Posterior cingulate gyrus (tissue), 11 donors: Measurements from ENCODE around the gene CPO.
A peak's percentile ranks its signal among the peaks of the same experiment; 100 is the strongest.
"Not testable (repeated sequence)": the region's sequence is repeated elsewhere in the genome, so short reads cannot be mapped to it uniquely, and the experiment has no call there.

Source experiments
- DNase-seq, 10 donors: peaks; one replicate each; pipeline versions ENCODE4 v3.0.0 to v3.0.0-alpha.2; 2020 to 2021; ENCODE audit warnings: mixed read lengths in 3 of 10
- intact Hi-C: fragments of 100-400 bp; cut with DNase I; formaldehyde crosslinking; loops from one replicate; pipeline ENCODE4 v1.15.1; 2023

Gene CPO, protein sequence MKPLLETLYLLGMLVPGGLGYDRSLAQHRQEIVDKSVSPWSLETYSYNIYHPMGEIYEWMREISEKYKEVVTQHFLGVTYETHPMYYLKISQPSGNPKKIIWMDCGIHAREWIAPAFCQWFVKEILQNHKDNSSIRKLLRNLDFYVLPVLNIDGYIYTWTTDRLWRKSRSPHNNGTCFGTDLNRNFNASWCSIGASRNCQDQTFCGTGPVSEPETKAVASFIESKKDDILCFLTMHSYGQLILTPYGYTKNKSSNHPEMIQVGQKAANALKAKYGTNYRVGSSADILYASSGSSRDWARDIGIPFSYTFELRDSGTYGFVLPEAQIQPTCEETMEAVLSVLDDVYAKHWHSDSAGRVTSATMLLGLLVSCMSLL

DNA sequence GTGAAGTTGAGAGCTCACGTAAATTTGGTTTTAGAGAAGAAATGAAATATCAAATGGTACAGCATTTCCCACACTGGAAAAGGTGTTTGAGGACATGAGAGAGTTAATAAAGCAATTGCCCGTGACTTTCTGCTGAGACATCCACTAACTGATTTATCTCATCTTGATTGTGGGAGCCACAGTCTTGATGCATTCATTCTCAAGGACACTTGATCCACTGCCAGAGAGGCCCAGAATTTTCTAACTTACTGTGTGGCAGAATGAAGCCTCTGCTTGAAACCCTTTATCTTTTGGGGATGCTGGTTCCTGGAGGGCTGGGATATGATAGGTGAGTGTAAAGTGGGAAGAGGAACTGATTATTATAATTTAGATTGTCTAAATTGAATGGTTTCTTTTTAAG lies at the start of gene CPO:
CPO (plus strand) TSS at position 179 of the 400 bp plus-strand sequence; CDS start at position 261, 82 bp downstream.
- intact Hi-C loops: no loop called here
- DNase-seq: no peak

DNA sequence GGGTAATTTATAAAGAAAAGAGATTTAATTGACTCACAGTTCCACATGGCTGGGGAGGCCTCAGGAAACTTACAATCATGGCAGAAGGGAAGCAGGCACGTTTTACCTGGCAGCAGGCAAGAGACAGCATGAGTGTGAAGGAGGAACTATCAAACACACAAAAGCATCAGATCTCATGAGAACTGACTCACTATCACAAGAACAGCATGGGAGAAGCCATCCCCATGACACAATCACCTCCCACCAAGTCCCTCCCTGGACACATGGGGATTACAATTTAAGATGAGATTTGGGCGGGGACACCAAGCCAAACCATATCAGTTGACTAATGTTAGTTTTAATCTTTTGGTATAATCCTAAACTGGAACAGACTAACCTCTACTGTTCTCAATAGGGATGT lies 49.1 kb upstream of the CPO start:
- intact Hi-C loops: no loop called here
- no peak for DNase-seq

DNA sequence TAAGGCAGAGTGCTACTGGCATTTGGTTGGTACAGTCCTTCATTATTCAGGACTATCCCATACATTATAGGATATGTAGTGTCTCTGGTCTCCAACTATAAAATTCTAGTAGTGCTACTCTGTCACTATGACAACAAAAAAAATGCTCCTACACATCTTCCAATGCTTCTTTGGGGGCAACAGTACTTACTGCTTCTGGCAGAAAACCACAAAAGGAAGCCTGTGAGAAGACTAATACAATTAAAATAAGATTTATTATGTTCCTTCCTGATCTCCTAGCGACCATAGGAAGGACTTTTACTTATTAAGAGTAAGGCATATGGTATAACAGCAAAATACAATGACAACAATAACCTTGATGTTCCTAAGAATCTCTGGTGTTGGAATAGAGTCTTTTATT lies 48.4 kb upstream of the CPO start:
- intact Hi-C loops: no loop called here
- no peak for DNase-seq

DNA sequence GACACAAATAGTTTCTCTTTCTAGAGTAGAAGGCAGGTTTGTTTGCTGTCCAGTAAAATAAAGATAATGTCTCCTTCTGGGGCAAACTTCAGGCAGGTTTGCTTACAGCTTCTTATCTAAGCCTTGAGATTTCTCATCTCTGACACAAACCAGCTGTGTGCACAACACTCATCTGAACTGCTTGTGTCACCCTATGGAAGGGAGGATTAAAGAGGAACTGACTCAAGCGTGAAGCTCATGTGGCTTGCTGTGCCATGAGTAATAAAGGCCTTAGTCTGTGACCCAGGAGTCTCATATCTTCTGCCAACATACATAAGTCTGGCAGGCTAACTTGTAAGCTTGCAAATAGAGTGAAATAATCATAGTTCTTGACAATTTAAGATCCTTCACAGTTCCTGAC lies 24.2 kb upstream of the CPO start:
- no peak for DNase-seq
- intact Hi-C loops: no loop called here

DNA sequence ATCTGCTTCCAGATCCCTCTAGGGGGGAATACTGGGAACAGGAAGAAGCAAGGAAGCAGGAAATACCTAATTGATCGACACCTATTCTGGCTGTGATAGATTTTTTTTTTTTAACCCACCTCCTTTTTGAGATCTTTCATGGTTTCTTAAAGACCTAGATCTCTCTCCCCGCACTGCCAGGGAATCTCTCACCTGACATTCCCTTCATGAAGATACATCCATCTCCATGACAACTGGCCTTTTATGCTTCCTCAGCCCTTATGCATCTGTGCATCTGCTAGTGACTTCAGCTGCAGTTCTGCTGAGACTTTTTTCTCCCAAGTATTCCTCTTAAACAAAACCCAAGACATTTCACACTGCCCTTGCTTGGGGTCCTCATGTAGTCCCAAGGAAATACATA lies 21.1 kb upstream of the CPO start:
- intact Hi-C loops: no loop called here
- DNase-seq: no peak

DNA sequence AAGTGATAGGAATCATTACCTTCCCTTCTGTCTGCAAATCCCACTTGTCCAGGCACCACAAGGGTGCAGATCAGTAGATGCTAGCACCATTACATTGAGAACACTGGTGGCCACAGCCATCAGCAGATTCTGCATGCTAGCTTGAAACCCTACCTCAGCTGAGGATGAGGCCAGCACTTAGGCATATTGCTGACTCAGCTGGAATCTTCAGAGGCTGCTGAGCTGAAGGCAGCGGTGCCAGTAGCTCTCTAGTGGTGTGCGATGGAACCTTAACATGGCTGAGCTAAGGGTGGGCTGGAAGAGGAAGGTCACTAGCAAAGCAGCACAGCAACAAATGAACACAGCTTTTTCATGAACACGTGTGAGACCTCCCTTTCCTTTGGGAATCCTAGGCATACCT lies 19.0 kb upstream of the CPO start:
- DNase-seq: no peak
- intact Hi-C loops: no loop called here

DNA sequence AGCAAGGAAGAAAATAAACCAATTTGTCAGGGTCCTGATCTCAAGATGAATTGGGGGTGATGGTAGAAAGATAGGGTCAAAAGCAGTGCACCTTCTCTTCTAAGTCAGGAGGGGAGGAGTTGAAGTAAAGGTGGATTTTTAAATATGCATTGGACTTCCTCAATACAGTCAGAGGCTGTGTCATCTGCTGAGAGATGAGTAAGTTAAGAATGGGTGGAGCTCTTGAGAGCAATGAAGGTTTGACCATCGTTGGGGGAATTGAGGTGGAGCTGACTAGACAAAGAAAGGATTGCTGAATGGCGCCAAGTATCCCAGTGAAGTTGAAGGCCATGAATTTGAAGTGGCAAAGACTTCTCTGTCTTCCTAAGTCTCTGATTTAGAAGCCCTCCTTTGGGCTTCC lies 18.4 kb upstream of the CPO start:
- no peak for DNase-seq
- intact Hi-C loops: no loop called here

DNA sequence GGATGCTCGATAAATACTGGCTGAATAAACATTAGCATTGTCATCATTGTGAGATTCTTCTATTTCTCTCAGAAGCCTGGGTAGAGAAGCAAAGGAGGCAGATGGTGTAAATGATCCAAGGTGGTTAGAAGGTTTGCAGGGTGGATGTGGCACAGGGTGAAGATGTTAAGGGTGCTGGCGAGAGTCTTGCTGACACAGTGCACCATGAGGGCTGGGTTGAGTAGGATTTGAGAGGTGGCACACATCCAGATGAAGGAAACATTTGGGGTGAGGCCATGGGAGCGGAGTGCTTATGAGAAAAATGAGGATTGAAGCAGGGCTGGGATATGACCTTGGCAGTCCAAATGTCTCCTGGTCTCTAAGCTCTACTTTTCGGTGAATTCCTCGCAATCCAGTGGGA lies 17.8 kb upstream of the CPO start:
- no peak for DNase-seq
- intact Hi-C loops: no loop called here

DNA sequence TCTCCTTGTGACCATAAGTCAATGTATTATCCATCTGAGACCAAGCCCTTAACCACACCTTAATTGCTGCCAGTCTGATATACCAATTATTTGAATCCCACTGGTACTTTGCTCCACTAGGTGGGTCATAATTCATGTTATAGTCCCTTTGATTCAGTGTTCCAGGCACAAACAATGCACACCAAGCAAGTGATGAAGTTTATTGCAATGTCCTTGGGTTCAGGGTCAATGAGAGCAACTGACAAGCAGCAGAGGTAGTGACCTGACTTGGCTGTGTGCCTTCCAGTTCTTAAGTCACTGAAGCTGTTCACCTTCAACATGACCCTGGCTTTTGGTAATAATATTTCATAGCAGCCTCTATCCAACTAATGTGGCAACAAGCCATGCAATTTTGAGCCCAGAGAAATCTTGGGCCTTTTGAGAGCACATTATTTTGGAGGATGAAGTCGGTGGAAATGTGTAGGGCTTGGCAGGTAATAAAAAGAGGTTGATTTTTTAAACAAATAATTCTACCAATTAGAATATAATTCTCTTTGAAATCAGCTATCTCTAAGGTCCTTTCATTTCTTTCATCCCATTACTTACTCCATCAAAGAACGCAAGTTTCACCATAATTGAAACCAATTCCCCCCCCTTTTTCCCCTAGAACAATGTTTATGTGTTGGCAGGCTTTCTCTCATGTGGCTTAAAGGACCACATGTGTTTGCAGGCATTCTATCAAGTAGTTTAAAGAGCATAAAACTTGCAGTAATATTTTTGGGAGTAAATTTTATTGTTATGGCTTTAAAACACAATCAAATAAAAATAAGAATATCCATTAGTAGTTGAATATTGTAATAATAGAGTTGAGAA lies 3.1 kb upstream of the CPO start:
- DNase-seq: no peak
- intact Hi-C loops: no loop called here

DNA sequence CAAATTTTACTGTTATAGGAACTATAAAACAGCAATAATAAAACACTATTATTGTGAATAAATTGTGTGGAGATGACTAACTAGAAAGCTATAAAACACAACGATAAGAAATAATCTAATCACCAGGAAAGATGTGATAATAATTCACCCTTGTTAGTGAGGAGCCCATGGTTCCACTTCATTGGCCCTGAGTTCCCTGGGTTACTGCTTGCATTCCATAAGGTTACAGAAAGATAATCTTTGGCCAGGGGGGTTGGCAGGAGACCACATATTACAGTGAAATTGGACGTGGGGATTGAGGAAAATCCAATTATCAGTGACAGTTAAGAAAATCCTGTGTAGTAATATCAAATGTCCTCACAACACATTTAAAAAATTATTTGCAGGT lies 2.5 kb upstream of the CPO start:
- DNase-seq: no peak
- intact Hi-C loops: no loop called here

DNA sequence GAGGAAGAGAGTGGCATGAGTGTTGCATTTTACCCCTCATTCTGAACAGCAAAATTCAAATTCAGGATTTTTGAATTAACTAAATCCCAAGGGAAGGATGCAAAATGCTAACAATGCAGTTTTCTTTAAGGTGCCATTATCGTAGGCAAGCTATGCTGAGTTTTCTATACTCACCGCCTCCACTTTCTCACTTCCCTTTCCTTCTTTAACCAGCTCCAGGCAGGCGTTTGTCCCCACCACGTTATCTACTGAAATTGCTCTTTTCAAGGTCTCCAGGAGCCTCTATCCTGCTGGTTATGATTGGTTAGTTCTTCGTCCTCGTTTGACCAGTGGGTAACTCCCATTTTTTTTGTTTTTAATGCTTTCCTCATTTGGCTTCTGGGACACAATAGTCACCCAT lies 1.8 kb upstream of the CPO start:
- intact Hi-C loops: no loop called here
- DNase-seq: no peak

DNA sequence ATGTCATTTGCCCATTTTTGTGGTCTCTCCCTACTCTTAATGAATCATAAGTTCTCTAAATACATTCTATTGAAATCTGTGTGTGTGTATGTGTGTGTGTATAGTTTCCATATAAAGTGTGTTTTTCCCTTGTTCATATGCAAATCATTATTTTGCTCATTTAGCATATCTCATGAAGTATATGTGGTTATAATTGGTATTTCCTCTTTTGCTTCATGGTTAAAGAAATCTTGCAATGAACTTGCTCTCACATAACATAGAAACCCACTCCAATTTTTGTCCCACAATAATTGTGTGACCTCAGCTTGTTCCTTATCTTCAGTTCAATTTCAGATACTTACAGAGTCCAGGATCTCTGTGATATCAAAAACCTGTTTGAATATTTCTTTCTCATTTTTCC lies 1.2 kb downstream of the CPO start:
- DNase-seq: no peak
- intact Hi-C loops: no loop called here

DNA sequence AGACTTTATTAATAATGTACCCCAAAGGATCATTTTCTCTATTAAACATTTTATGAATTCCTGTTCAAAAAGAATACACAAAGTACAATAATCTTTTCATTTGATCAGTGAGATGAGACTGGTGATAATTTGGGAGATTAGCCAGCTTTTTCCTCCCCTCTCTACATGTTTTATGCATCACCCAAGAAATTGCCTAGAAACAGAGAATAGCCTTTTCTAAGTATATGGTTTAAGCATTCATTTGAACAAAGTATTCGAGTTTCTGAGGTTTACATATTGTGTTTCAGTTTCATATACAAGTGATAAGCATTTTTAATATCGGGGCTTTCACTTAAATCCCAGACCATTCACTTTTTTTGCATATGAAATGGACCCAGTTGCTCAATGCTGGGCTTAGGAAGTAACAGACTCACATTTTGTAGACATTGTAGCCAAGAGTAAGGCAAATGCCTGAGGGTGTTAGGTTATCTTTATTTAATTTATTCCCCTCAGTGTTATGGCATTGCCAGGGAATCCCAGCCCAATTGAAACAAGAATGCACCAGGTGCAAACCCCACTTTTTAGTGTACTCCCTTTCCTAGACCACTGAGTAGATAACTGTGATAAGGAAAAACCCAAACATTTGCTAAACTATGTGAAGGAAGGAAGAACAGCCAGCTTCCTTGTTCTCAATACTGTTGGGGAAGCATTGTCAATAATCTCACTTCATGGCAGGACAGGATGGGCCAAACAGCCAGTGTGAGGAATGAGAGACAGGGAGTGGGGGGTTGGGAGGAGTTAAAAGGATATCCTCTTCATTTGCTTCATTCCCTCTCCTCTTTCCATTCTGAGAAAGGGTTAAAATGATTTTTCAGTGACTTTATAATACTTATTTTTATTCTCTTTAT lies 3.5 kb downstream of the CPO start:
- intact Hi-C loops: no loop called here
- no peak for DNase-seq

DNA sequence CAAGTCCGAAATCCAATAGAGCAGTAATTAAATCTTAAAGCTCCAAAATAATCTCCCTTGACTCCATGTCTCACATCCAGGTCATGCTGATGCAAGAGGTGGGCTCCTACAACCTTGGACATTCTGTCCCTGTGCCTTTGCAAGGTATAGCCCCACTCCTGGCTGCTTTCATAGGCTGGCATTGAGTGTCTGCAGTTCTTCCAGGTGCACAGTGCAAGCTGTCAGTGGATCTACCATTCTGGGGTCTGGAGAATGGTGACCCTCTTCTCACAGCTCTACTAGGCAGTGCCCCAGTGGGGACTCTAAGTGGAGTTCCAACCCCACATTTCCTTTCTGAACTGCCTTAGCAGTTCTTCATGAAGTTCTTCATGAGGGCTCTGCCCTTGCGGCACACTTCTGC lies 14.1 kb downstream of the CPO start:
- DNase-seq, intact Hi-C loops: not testable (repeated sequence)

DNA sequence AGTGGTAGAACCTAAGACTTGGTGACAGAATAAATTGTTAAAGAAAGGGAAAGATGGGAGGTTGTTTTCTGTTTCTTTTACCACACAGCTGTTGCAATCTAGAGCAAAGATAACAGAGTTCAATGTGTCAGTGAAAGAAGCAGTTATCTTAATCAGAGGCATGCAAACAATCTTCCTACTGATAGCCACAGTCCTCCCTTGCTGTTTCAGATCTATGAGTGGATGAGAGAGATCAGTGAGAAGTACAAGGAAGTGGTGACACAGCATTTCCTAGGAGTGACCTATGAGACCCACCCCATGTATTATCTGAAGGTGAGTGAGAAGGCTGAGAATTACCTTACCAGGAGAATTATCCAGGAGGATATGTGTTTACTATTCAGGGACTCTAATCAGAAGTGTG lies 15.9 kb downstream of the CPO start:
- intact Hi-C loops: no loop called here
- no peak for DNase-seq

DNA sequence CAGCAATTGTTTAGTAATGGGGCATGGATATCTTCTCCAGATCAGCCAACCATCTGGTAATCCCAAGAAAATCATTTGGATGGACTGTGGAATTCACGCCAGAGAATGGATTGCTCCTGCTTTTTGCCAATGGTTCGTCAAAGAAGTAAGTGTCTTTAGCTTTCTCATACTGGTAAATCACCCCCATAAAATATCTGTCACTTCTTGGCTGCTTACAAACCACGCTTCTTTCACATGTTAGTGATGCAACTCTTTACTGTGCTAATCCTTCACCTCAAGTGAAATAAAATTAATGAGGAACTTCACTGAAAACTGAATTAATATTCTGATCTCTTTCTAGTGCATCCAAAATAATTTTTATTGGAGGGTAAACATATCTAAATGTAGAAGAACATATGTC lies 18.9 kb downstream of the CPO start:
- intact Hi-C loops: no loop called here
- no peak for DNase-seq

DNA sequence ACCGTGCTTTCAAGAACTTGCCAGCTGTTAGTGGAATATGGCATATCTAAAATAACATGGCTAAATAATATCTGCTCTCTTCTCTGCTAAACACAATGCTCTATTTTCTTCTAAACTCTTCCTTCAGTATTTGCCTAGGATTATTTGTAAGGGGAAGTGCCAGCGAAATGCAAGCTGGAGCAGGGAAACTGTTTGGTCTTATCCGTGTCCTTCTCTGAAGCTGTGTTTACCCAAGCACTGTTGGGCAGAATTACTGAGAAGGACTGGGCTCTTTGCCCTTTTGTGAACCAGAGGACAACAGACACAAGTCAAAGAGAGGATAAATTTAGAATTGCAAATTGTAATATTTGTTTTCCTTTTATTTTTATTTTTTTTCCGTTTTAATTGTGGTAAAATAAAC lies 23.6 kb downstream of the CPO start:
- intact Hi-C loops: no loop called here
- peak in 1 of 10 donors; percentile 12 for DNase-seq

DNA sequence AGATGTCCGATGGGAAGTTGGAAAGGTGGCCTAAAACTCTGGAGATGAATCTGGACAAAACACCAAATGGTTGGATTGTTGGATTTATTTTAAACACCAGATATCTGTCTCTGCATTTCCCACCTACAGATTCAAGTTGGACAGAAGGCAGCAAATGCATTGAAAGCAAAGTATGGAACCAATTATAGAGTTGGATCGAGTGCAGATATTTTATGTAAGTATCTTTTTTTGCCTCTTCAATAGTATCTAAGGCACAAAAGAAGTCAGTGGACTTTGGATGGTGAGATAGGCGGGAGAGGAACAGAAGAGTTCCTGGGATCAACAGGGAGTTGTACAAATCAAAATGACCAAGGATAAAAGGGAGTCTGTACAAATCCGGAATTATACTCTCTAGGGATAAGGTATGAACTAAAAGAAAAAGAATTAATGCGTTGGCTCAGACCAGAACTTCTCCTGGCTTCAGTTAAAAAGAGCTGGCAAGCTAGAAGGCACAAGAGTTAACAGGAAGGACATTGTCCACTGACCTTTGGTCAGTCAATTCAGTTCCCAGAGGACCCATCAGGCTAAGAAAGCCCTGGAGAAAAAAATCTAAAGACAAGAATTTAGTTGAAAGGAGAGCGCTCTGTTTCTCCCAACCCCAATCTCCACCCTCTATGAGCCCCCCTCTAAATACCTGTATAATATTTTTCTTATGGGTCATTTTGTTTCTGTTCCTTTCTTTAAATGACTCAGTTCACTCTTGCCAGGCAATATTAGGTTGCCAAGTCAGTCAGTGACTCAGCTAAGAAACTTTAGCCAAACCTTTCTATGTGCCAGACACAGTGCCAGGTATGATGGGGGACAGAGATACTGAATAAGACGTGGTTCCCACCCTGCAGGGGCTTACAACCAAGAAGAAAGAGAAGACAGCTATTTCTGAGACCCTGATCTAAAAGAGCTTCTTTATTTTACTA lies 29.1 kb downstream of the CPO start:
- DNase-seq: no peak
- intact Hi-C loops: no loop called here

DNA sequence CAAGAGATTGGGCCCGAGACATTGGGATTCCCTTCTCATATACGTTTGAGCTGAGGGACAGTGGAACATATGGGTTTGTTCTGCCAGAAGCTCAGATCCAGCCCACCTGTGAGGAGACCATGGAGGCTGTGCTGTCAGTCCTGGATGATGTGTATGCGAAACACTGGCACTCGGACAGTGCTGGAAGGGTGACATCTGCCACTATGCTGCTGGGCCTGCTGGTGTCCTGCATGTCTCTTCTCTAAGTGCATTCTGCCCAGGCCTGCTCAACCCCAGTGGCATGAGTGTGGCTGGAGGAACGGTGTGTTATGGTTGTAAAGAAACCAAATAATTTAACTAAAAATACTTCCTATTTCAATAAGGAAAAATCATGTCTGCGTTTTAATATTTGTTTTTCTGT lies 29.9 kb downstream of the CPO start:
- intact Hi-C loops: no loop called here
- peak in 1 of 10 donors; percentile 73 for DNase-seq
